HG02798 (cell line): Measurements from ENCODE around the gene TMEM176B.

Experiments used
- ATAC-seq: cut with Tn5 transposase; IDR thresholded peaks from one replicate; pipeline ENCODE4 v1.9.1; 2021; ENCODE audit warnings: mild to moderate bottlenecking; ENCODE audit not compliant: unreplicated experiment, poor library complexity

Gene TMEM176B

DNA sequence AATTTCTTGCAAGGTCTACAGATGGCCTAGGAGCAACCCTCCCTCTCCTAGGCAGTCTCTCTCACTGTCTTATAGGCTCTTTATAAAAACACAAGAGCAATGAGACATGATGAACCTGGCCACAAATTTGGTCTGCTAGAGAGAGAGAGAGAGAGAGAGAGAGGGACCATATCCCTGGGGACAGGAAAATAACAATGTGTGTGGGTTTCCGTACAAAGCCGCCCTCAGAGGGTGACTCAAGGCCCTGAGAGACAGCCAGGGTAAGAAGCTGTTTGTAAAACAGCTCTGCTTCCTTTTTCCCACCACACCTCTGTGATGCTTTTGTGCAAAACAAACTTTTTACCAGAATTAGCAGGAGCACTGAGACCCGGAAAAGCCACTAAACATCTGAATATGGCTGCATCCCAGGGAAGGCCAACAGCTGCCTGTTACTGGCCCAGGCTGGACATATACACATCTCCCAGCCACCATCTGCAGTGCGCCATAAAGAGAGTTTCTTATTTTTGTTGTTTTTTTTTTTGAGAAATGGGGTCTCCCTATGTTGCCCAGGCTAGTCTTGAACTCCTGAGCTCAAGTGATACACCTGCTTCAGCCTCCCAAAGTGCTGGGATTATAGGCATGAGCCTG is 44.6 kb downstream of the TMEM176B start:
- ATAC-seq = no peak

DNA sequence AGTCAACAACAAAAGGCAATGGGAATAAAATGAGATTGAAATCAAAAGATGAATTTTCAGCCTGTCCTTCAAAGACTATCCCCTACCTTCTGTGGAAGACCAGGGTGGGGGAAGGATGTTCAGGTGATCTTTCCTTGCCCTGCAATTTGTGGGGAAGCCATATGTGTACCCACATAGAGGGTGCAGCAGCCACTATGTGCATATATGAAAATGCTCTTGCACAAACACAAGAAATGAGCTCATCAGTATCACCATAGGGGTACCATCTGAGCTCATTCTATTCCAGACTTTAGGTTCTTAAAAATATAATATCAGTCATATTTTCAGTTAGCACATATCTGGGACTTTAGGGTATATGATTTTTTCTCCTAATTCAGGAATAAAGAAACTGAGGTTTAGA is 45.2 kb downstream of the TMEM176B start:
- ATAC-seq = no peak

DNA sequence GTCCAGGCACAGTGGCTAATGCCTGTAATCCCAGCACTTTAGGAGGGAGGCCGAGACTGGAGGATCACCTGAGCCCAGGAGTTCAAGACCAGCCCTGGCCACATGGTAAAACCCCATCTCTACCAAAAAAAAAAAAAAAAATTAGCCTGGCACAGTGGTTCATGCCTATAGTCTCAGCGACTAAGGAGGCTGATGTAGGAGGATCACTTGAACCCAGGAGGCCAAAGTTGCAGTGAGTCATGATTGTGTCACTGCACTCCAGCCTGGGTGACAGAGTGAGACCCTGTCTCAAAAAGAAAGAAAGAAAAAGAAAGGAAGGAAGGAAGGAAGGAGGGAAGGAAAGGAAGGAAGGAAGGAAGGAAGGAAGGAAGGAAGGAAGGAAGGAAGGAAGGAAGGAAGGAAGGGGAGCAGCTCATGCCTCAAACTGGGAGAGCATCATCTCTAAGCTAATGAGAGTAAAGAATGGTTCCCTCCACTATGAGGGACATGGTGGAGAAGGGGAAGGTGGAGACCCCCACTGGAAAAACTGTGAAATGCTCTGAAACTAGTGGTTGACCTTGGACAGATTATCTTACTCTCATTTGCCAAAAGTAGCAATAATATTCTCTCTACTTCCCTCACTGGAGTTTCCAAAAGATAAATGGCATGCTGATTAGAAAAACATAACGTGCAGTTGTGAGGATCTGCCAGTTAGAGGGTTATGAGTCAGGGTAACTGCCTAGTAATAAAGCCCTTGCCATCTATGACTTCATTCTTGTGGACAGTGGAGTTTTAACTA is 46.1 kb downstream of the TMEM176B start:
- no peak for ATAC-seq

DNA sequence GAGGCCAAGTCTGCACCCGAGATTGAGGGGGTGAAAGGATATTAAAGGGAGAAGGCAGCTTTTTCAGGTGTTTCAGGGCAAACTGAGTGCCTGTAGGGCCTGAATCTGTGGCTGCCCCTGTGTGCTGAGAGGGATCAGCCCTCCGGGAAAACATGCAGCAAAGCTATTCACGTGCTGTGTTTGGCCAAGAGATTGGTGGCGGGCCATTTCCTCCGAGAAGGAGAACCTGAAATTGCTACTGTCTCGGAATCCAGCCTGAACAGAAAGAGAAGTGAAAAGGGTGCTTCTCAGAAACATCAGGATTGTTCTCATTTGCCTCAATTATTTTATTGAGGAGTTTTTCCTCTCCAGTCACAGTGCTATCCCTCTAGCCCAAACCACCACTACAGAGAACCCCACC is 46.9 kb downstream of the TMEM176B start:
- ATAC-seq = no peak

DNA sequence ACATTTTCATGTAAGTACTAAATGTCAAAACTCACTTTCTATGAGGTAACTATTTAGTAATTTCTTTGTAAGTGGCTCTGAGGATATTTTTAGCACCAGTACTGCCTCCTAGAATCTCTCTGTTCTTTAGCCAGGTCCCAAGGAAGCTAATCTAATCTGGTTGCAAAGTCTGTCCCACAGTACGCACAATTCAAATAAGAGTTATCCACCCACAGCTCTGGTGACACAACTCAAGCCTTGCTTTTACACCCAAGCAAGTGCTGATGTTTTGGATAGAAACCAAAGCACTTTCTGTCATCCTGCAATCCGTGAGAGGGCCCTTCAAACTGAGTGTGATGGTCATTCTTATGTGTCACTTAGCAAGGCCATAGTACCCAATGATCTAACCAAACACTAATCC is 48.5 kb downstream of the TMEM176B start:
- ATAC-seq = no peak

DNA sequence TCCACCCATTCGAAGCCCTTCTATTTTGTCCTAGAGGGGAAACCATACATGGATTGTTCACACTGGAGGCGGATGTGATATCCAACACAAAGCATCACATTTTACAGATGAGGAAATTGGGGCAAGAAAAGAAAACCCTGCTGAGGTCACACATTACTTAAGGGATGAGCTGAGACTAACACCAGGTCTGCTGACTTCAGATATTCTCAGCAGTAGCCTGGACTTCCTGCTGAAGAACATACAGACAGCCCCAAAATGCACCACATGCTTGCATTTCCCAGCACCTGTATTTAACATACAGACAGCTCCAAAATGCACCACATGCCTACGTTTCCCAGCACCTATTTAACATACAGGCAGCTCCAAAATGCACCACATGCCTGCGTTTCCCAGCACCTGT is 51.8 kb downstream of the TMEM176B start:
- no peak for ATAC-seq

DNA sequence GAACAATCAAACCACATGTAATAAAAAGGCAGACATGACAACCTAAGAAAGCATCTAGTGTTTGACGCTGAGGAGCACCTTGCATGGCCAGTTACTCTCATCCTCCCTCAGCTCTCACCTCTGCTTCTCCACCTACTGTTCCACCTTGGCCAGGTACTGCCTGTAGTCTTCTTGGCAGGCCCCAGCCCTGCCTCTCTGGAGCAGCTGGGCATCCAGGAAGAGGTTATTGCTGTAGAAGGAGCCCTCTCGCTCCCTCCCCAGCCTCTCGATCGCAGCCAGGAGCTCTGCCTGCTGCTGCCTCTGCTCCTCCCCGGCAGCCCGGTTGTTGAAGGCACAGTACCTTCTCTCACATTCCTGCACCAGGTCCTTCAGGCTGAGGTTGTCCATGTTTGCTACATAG is 53.2 kb downstream of the TMEM176B start:
- no peak for ATAC-seq

DNA sequence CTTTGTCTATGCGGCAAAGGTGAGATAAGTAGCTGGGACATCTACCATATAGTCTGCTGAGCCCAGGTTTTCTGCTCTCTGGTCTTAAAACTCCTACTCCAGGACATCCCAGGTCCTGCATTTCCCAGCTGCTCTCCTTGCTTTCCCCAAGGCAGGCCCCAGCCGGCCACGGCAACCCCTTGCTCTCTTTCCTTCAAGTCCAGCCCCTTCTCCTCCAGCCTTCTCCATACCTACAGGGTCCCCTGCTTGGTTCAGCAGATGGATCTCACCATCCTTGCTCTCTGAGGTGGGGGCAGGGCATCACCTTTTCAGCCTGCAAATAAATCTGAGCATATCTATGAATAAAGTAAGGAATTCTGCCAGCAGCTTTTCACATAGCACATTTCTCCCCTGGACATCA is 54.3 kb downstream of the TMEM176B start:
- ATAC-seq = no peak

DNA sequence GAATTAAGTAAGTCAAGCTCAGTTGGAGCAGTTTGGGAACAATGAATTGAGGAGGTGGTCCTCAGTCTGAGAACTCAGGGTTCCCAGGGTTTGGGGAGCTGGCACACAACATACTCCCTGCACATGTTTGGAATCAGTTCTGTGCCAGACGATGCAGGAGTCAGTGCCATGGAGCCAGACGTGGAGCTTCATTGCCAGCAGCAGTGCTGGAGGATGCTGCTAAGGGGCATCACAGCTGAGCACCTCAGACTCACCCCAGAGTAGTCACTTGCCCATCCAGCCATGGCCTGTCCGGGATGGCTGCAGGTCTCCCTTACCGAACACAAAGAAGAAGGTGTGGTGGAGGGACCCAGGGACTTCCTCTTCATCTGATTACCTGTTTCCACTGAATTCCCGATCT is 55.1 kb downstream of the TMEM176B start:
- ATAC-seq = no peak

DNA sequence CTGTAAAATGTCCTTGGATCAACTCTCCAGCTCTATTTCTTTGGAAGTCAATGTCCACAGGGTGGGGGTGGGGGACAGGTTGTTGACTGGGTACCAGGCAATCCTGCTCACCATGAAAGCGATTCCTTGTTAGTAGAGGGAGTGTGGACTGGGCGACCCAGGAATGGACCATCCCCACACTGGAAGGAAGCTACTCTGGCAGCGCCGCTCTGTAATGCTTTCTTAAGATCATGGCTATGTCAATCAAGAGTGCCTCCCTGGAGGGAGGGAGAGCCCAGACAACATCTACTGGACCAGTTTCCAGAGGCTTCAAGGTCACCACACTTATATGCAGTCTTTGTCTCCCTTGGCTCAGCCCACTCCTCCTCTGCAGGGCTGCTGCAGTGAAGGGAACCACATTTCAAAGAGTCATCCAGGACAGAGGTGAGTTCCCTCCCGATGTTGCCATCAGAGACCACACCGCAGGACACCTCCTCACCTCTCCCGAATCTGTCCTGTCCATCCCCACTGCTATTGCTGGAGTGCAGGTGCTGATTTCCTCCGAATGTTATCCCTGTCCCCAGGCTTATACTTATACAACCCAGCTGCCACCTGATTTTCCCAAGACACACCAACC is 56.0 kb downstream of the TMEM176B start:
- no peak for ATAC-seq

DNA sequence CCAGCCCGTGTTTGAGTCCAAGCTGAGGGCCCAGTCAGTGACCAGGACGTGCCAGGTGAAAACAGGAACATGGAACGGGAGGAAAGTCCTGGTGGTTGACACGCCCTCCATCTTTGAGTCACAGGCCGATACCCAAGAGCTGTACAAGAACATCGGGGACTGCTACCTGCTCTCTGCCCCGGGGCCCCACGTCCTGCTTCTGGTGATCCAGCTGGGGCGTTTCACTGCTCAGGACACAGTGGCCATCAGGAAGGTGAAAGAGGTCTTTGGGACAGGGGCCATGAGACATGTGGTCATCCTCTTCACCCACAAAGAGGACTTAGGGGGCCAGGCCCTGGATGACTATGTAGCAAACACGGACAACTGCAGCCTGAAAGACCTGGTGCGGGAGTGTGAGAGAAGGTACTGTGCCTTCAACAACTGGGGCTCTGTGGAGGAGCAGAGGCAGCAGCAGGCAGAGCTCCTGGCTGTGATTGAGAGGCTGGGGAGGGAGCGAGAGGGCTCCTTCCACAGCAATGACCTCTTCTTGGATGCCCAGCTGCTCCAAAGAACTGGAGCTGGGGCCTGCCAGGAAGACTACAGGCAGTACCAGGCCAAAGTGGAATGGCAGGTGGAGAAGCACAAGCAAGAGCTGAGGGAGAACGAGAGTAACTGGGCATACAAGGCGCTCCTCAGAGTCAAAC is 57.7 kb downstream of the TMEM176B start:
- ATAC-seq = no peak
